Measurements from ENCODE around the gene GET4. TPM values are rescaled to one million over a fixed set of nuclear protein-coding genes. Genes with fewer than 3 reads are reported as not detected.

The GET4 gene
- total RNA-seq, 4 donors from 2014 or later, result 29.7 to 93.3 (median 56.8) TPM

- Histone ChIP-seq H3K4me1 (peaks cover 0 to 40% (median 6%) of the 10 kb centered on the region in 4 donors), H3K27me3 (no peaks in the 10 kb centered on the region), H3K36me3 (peaks cover 0 to 22% (median 0%) of the 10 kb centered on the region in 3 donors), H3K4me3 (no peak overlapping the region), H3K27ac (peak overlapping the region in 2 of 4 donors; percentile 58 to 65), H3K9me3 (no peaks in the 10 kb centered on the region)
- DNase-seq, result no peak
- no peak for TF ChIP-seq POLR2A (IDR thresholded peaks at IDR 0.05)
- no peak for TF ChIP-seq CTCF (IDR thresholded peaks at IDR 0.05)
Measured at GRCh38 chr7:835485-836401, 40.6 kb upstream of the GET4 start.

DNA sequence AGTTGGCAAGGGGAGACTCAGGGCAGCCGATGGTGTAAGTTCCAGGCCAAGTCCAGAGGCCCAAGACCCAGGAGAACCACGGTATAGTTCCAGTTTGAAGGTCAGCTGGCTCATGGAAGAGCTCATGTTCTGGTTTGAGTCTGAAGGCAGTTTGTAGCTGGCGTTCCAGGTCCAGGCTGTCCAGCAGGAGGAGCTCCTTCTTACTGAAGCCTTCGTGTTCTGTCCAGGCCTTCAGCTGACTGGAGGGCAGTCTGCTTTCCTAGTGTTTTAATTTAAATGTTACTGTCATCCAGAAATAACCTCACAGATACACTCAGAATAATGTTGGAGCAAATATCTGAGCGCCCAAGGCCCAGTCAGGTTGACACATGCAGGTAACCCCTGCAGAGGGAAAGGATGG, 39.9 kb upstream of the GET4 start:
- H3K9me3 ChIP-seq, result no peaks in the 10 kb centered on the region
- no peaks in the 10 kb centered on the region for H3K27me3 ChIP-seq
- no peak overlapping the region for H3K4me3 ChIP-seq
- peak overlapping the region in 2 of 4 donors; percentile 58 to 65 for H3K27ac ChIP-seq
- no peak for DNase-seq
- TF ChIP-seq POLR2A (IDR thresholded peaks at IDR 0.05) (no peak), CTCF (IDR thresholded peaks at IDR 0.05) (peak in 4 of 6 experiments; percentile 9 to 49 (median 43))
- peaks cover 0 to 25% (median 0%) of the 10 kb centered on the region in 3 donors for H3K36me3 ChIP-seq
- H3K4me1 ChIP-seq, result peaks cover 0 to 33% (median 5%) of the 10 kb centered on the region in 4 donors

GRCh38 chr7:837001-837400, 39.4 kb upstream of the GET4 start:
- no peak for DNase-seq
- Histone ChIP-seq H3K27me3 (no peaks in the 10 kb centered on the region), H3K9me3 (no peaks in the 10 kb centered on the region), H3K4me3 (no peak overlapping the region), H3K4me1 (peaks cover 0 to 29% (median 3%) of the 10 kb centered on the region in 4 donors), H3K27ac (peak overlapping the region in 2 of 4 donors; percentile 58 to 65), H3K36me3 (peaks cover 0 to 31% (median 0%) of the 10 kb centered on the region in 3 donors)
- no peak for TF ChIP-seq POLR2A (IDR thresholded peaks at IDR 0.05)
- TF ChIP-seq CTCF (IDR thresholded peaks at IDR 0.05), result no peak

DNA sequence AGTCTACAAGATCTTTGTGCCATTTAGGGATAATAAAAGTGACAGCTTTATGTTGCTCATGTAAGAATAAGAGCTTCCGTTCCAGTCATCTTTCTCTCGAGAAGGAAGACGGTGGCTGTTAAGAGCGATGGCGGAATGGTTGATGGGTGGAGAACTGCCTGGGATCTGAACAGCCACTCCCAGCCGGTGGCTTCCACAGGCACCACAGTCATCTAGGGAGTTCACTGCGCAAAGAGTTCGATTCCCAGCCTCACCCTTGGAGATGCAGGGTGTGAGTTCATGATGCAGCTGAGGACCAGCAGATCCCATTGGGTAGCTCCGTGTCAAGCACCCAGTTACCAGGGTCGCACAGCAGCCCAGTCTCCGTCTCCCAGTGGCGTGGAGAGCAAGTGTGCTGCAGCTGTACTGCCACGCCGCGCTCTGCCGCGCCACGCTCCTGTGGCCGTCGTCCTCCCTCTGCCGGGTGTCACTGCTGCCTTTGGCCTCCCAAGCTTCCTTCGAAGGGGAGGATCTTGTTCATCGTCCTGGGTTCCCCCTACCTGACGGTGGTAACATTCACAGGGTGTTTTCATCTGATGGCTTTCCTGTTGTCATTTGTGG, 36.3 kb upstream of the GET4 start:
- no peak overlapping the region for H3K4me3 ChIP-seq
- peaks cover 0 to 24% (median 0%) of the 10 kb centered on the region in 4 donors for H3K4me1 ChIP-seq
- no peaks in the 10 kb centered on the region for H3K27me3 ChIP-seq
- peaks cover 0 to 62% (median 0%) of the 10 kb centered on the region in 3 donors for H3K36me3 ChIP-seq
- TF ChIP-seq CTCF (IDR thresholded peaks at IDR 0.05) (no peak), POLR2A (IDR thresholded peaks at IDR 0.05) (no peak)
- H3K27ac ChIP-seq, result no peak overlapping the region
- no peaks in the 10 kb centered on the region for H3K9me3 ChIP-seq
- DNase-seq, result no peak

- no peaks in the 10 kb centered on the region for H3K9me3 ChIP-seq
- peak overlapping the region in 3 of 4 donors; percentile 18 to 71 (median 55) for H3K27ac ChIP-seq
- H3K27me3 ChIP-seq, result no peaks in the 10 kb centered on the region
- no peak for DNase-seq
- no peak overlapping the region for H3K4me3 ChIP-seq
- H3K36me3 ChIP-seq, result peaks cover 0 to 67% (median 0%) of the 10 kb centered on the region in 3 donors
- TF ChIP-seq POLR2A (IDR thresholded peaks at IDR 0.05), result no peak
- no peak for TF ChIP-seq CTCF (IDR thresholded peaks at IDR 0.05)
- peaks cover 0 to 10% (median 0%) of the 10 kb centered on the region in 4 donors for H3K4me1 ChIP-seq
Measured at GRCh38 chr7:841943-842342, 34.4 kb upstream of the GET4 start.
